Jurkat, Clone E6-1 (cell line): Measurements from ENCODE around the gene KIAA1549.

Experiments used
- DNase-seq: peaks from one replicate; pipeline ENCODE4 v3.0.0-alpha.2; 2011; ENCODE audit warnings: low read depth, low spot score
- H3K4me3 ChIP-seq: 2 replicates; pipeline ENCODE4 v1.5.1; 2011; ENCODE audit warnings: mild to moderate bottlenecking, low read length, control low read depth, moderate library complexity

The KIAA1549 gene

DNA sequence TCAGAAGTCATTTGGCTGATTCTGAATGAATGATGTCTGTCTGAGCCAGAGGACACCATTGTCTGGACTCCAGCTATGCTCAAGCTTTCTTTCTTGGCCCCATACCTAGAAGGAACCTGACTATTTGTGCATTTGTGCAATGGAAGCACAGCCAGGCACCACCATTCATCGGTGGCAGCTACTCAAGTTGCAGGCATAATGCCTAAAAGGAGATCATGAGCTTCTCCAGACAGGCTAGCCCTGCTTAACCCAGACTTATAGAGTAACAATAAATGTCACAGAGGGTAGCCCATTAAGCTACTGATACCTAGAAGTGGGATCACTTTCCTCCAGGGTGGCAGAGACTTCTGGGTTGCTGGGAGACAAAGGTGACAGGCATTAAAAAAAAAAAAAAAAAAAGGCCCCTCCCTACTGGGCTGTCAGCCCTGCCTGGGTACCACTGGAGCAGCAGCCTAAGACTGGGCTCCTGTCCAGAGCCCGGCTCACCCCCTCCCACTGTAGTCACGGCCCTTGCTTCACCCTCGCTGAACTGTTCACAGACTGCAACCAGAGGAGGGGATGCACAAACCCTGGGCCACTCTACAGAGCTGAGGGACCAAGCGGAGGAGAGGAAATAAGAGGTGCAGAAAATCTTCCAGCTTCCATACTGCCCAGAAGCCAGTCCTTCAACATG is 107.8 kb downstream of the KIAA1549 start:
- DNase-seq, result no peak
- no peak overlapping the region for H3K4me3 ChIP-seq

DNA sequence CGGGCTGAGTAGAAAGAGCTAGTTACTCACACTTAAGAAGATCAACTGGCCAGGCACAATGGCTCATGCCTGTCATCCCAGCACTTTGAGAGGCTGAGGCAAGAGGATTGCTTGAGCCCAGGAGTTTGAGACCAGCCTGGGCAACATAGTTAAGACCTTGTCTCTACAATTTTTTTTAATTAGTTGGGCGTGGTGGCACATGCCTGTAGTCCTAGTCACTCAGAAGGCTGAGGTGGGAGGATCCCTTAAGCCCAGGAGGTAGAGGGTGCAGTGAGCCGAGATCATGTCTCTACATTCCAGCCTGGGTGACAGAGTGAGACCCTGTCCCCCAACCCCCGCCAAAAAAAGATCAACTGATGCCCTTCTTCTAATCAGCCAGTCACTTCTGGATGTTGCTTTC is 108.6 kb downstream of the KIAA1549 start:
- no peak overlapping the region for H3K4me3 ChIP-seq
- DNase-seq, result no peak

GRCh38 chr7:138871814-138872090 is 109.4 kb downstream of the KIAA1549 start:
- no peak for DNase-seq
- H3K4me3 ChIP-seq, result no peak overlapping the region

- no peak overlapping the region for H3K4me3 ChIP-seq
- DNase-seq, result no peak
These were observed 110.0 kb downstream of the KIAA1549 start for GRCh38 chr7:138871065-138871813.

- no peak for DNase-seq
- no peak overlapping the region for H3K4me3 ChIP-seq
These were observed 111.8 kb downstream of the KIAA1549 start for GRCh38 chr7:138869353-138869752.

DNA sequence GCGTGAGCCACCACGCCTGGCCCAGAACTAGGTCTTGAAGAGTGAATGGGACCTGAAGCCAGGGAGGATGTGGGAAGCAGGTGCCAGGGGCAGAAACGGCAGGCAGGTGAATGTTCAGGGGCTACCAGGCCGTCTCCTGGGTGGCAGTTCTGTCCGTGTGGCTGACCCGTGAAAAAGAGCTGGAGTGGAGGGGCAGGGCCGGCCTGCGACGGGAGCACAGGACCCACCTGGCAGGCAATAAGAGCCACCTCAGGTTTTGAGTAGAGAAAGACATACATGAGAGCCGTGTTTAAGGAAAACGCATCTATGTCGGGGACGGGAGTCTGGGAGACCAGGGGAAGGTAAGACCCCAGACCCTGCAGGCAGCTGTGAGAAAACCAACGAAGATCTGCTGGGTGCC is 112.5 kb downstream of the KIAA1549 start:
- no peak overlapping the region for H3K4me3 ChIP-seq
- DNase-seq, result no peak

DNA sequence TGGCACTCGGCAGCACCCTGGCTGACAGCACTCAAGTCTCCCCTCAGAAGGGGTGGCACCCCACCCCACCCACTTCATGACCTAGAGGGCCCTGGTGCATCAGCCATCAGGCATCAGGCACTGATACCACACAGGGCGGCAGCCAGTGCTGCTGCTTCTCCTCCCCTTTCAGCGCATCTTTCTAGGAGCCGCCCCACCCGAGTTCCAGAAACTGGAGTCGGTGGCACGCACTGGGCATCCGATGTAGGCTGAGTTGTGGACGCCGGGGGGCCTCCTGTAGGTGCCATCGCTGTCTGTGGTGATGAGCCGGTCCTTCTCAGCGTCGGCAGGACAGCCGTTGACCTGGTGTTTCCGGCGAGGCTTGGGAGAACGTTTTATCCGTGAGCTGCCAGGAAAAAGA is 113.4 kb downstream of the KIAA1549 start:
- H3K4me3 ChIP-seq, result no peak overlapping the region
- DNase-seq, result no peak

GRCh38 chr7:138866353-138866752 is 114.8 kb downstream of the KIAA1549 start:
- DNase-seq, result no peak
- H3K4me3 ChIP-seq, result no peak overlapping the region

- no peak overlapping the region for H3K4me3 ChIP-seq
- no peak for DNase-seq
These were observed 115.3 kb downstream of the KIAA1549 start for GRCh38 chr7:138865843-138866242.

GRCh38 chr7:138864667-138865066 is 116.5 kb downstream of the KIAA1549 start:
- no peak for DNase-seq
- no peak overlapping the region for H3K4me3 ChIP-seq

DNA sequence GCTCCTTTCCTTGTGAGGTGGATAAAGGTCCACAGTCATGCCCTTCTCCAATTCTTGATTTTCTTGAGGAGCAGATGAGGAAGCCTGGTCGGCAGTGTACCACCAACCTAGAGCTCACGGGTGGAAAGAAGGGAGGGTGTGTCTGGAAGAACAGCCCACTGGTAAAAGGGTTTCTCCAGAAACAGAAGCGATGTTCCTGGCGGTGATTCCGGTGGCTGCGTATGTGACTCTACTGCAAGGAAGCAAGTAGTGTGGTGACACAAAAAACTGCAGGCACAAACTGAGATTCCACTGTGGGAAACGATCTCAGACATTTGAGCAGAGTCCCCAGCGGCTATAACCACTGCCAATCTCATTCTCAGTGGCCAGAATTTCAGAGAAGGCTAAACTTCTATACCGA is 117.3 kb downstream of the KIAA1549 start:
- H3K4me3 ChIP-seq, result no peak overlapping the region
- DNase-seq, result no peak

DNA sequence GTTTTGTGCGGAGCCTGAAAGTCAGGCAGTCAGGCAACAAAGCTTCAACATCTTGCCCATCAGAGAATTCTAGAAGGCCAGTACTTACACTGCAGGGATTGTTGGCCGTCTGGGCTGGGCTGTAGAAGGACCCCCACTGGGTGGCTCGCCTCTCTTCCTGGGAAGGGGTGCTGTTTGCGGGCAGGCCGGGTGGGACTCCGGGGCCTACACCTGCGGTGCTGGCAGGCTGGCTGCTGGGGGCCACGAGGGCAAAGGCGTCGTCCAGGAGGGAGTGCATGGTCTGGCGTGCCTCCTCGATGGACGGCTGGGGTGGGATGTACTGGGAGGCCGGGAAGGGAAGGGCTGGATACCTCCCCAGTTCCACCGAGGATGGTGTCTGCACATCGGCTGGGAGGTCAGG is 120.1 kb downstream of the KIAA1549 start:
- no peak for DNase-seq
- no peak overlapping the region for H3K4me3 ChIP-seq

GRCh38 chr7:138857728-138858127 is 123.5 kb downstream of the KIAA1549 start:
- no peak for DNase-seq
- no peak overlapping the region for H3K4me3 ChIP-seq

DNA sequence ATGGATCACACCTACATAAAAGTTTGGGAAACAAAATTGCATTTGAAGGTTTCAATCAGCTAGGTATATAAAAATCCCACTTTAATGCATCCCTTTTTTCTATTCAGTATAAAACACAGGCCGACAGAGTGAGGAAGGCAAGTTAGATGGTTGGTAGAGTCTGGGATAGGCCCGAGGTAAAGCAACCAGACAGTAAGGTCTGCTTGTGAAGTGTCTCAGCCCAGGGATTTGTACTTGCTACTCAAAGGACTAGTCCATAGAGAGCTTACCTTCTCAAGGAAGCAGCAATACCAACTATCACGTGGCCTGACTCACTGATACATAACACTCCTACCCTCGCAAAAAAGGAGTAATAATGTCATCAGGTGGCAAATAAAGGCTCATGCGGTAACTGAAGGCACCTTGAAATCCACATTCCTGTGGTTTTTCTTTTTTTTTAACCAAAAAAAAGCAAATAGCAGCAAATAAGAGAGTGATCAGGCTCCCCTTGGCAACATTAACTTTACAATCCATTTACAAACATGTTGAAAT is 127.0 kb downstream of the KIAA1549 start:
- no peak overlapping the region for H3K4me3 ChIP-seq
- no peak for DNase-seq

GRCh38 chr7:138853448-138853847 is 127.7 kb downstream of the KIAA1549 start:
- no peak for DNase-seq
- H3K4me3 ChIP-seq, result no peak overlapping the region

GRCh38 chr7:138852469-138852868 is 128.7 kb downstream of the KIAA1549 start:
- H3K4me3 ChIP-seq, result no peak overlapping the region
- no peak for DNase-seq

DNA sequence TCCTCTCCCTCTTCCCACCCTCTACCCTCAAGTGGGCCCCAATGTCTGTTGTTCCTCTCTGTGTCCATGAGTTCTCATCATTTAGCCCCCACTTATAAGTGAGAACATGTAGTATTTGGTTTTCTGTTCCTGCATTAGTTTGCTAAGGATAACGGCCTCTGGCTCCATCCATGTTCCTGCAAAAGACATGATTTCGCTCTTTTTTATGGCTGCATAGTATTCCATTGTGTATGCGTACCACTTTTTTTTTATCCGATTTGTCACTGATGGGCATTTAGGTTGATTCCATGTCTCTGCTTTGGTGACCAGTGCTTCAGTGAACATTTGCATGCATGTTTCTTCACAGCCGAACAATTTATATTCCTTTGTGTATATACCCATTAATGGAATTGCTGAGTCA is 131.5 kb downstream of the KIAA1549 start:
- H3K4me3 ChIP-seq, result no peak overlapping the region
- DNase-seq, result no peak

DNA sequence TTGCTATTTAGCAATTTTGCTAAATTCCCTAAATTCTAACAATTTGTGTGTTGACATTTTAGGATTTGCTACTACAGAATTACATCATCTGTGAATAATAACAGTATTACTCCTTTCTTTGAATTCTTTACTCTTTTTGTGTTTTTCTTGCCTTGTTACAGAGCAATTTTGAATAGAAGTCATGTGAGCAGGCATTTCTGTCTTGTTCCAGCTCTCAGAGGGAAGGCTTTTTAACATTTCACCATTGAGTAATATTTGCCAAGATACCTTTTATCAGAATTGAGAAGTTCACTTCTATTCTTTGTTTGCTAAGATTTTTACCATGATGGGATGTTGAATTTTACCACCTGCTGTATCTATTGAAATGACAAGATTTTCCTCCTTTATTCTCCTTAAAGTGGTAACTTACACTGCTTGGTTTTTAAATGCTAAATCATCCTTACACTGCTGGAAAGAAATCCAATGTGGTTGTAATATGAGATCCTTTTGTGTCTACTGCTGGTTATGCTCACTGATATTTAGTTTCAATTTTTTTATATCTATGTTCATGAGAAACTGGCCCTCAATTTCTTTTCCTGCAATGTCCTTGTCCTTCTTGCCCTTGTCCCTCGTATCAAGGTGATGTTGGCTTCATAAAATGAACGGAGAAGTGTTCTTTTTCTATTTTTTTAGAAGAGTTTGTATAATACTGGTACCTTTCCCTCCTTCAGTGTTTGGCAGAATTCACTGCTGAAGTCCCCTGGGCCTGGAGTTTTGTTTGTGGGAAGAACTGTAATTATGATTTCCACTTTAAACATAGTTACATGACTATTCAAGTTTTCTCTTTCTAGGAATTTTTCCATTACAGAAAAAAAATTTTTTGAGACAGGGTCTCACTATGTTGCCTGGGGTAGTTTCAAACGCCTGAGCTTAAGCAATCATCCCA is 132.9 kb downstream of the KIAA1549 start:
- no peak for DNase-seq
- H3K4me3 ChIP-seq, result no peak overlapping the region

GRCh38 chr7:138845711-138846110 is 135.5 kb downstream of the KIAA1549 start:
- DNase-seq, result no peak
- no peak overlapping the region for H3K4me3 ChIP-seq
